ENCODE results near the gene C1QA.

- TF ChIP-seq CTCF (IDR thresholded peaks at IDR 0.05) = no peak
- no peak for TF ChIP-seq POLR2A (IDR thresholded peaks at IDR 0.05)
Measured at GRCh38 chr1:22688466-22688865, 52.0 kb downstream of the C1QA start.
